GM19239 (cell line): ENCODE measurements around the gene FBXO48.

Source experiments
- DNase-seq: peaks from one replicate; pipeline ENCODE4 v3.0.0; 2011; ENCODE audit warnings: low spot score; ENCODE audit not compliant: insufficient read length
- FAIRE-seq: peaks from 2 replicates; lab custom pipeline; 2011; peaks lifted over from hg19 to GRCh38; lab: Jason Lieb, UNC

FBXO48 gene

GRCh38 chr2:68416081-68416675 is 50.9 kb downstream of the FBXO48 start:
- DNase-seq: no peak
- FAIRE-seq: no peak

- no peak for DNase-seq
- no peak for FAIRE-seq
These were observed 51.6 kb downstream of the FBXO48 start for GRCh38 chr2:68415521-68415920.

- FAIRE-seq: no peak
- no peak for DNase-seq
These were observed 52.2 kb downstream of the FBXO48 start for GRCh38 chr2:68414876-68415275.

- FAIRE-seq: no peak
- no peak for DNase-seq
These were observed 52.6 kb downstream of the FBXO48 start for GRCh38 chr2:68414452-68414851.

DNA sequence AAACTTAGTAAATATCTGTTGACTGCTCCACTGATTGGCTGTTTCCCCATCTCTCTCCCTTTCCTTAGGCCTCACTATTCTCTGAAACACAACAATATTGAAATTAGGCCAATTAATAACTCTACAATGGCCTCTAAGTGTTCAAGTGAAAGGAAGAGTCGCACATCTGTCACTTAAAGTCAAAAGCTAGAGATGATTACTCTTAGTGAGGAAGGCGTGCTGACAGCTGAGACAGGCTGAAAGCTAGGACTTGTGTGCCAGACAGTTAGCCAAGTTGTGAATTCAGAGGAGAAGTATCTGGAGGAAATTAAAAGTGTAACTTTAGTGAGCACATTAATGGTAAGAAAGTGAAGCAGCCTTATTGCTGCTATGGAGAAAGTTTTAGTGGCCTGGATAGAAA is 53.6 kb downstream of the FBXO48 start:
- FAIRE-seq: no peak
- DNase-seq: no peak

DNA sequence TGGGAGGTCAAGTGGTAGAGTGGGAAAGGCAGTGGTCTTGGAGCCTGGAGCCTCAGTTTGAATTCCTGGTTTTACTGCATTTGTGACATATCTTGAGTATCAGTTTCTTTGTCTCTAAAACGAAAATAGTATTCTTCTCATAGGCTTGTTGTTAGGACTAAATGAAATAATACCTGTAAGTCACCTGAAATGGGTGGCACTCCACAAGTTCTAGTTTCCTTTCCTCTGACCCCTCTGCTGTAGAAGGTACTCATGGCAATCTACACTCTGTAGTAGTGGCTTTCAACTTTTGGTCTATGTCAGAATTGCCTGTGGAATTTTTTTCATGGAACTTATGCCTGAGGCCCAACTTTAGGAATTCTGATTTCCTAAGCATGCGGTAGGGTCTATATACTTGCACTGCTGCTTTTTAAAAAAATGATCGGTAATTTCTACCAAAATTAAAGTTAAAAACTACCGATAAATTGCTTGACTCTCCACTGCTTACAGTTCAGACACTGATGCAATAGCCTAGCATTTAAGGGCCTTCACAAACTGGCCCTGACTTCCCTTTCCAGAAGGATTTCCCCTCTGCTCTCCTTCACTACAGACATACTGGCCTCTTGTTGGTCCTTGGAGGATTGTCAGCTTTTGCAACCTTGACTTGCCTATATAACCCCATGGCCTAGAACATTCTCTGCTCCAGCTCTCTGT is 54.8 kb downstream of the FBXO48 start:
- FAIRE-seq: peak; percentile 89
- DNase-seq: no peak

DNA sequence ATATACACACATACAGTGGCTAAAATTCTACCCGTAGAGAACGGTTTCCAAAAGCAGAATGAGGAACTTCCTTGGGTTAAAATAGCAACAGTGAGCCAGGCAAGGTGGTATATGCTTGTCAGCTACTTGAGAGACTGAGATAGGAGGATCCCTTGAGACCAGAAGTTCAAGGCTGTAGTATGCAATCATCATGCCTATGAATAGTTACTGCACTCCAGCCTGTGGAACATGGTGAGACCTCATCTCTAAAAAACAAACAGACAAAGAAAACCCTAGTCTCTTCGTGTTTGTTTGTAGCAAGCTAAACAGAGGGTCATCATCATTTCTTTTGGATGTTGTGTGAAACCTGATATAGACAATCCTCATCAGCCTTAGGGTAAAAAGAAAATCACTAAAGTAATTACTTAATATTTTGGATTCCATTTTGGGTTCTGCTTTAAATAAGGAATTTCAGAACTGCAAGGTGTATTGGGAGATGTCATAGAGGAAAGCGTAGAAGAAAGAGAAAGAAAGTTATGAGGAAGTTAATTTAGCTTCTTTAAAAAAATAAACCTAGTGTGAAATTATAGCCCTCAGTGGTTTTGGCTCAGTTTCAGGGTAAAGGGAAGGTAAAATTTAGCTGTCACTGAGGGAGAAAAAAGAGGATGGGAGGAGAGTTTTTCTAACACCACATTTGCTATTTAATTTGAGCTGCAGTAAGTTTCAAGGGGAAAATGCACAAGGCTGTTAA is 55.5 kb downstream of the FBXO48 start:
- DNase-seq (no peak), FAIRE-seq (no peak)
